HEK293T (cell line): ENCODE data around the gene MBOAT1.

ENCODE experiments used
- ARNT ChIP-seq: fragments of 450-650 bp; IDR thresholded peaks from 2 replicates; pipeline ENCODE4 v1.6.1; 2017; ENCODE audit warnings: mild to moderate bottlenecking
- BHLHE40 ChIP-seq: fragments of 450-650 bp; IDR thresholded peaks from 2 replicates; pipeline ENCODE4 v1.6.1; 2016; ENCODE audit warnings: mild to moderate bottlenecking, moderate library complexity, borderline replicate concordance
- CTBP1 ChIP-seq: fragments of 450-650 bp; IDR thresholded peaks from 2 replicates; pipeline ENCODE4 v1.6.1; 2016; ENCODE audit warnings: borderline replicate concordance
- ELF4 ChIP-seq: fragments of 450-650 bp; IDR thresholded peaks from 2 replicates; pipeline ENCODE4 v1.6.1; 2017; ENCODE audit warnings: antibody characterized with exemption
- FOXA1 ChIP-seq: fragments of 450-650 bp; IDR thresholded peaks from 2 replicates; pipeline ENCODE4 v1.6.1; 2016; ENCODE audit warnings: mild to moderate bottlenecking
- FOXK2 ChIP-seq: fragments of 450-650 bp; IDR thresholded peaks from 2 replicates; pipeline ENCODE4 v1.6.1; 2016; ENCODE audit warnings: mild to moderate bottlenecking
- FOXM1 ChIP-seq: fragments of 450-650 bp; IDR thresholded peaks from 2 replicates; pipeline ENCODE4 v1.6.1; 2017; ENCODE audit warnings: mild to moderate bottlenecking, borderline replicate concordance
- L3MBTL2 ChIP-seq: fragments of 450-650 bp; conservative IDR thresholded peaks from 2 replicates; pipeline ENCODE4 v1.6.1; 2016; ENCODE audit warnings: mild to moderate bottlenecking
- LEF1 ChIP-seq: fragments of 450-650 bp; IDR thresholded peaks from 2 replicates; pipeline ENCODE4 v1.6.1; 2017; ENCODE audit warnings: mild to moderate bottlenecking, borderline replicate concordance
- NFRKB ChIP-seq: fragments of 450-650 bp; IDR thresholded peaks from 2 replicates; pipeline ENCODE4 v1.6.1; 2016; ENCODE audit warnings: mild to moderate bottlenecking, moderate library complexity
- PKNOX1 ChIP-seq: fragments of 450-650 bp; IDR thresholded peaks from 2 replicates; pipeline ENCODE4 v1.6.1; 2016
- SP1 ChIP-seq: fragments of 450-650 bp; IDR thresholded peaks from 2 replicates; pipeline ENCODE4 v1.6.1; 2017
- SUZ12 ChIP-seq: fragments of 450-650 bp; IDR thresholded peaks from 2 replicates; pipeline ENCODE4 v1.6.1; 2016; ENCODE audit warnings: mild to moderate bottlenecking
- TARDBP ChIP-seq: fragments of 450-650 bp; IDR thresholded peaks from 2 replicates; pipeline ENCODE4 v1.6.1; 2016

GRCh38 chr6:20254295-20254694 lies 42.0 kb upstream of the MBOAT1 start:
- TF ChIP-seq L3MBTL2 = no peak
- no peak for TF ChIP-seq ARNT
- no peak for TF ChIP-seq BHLHE40
- no peak for TF ChIP-seq FOXM1
- TF ChIP-seq NFRKB = no peak
- no peak for TF ChIP-seq SP1
- TF ChIP-seq LEF1 = no peak
- TF ChIP-seq FOXK2 = no peak
- TF ChIP-seq CTBP1 = no peak
- no peak for TF ChIP-seq PKNOX1
- no peak for TF ChIP-seq ELF4
- no peak for TF ChIP-seq TARDBP
- TF ChIP-seq FOXA1 = no peak
- no peak for TF ChIP-seq SUZ12
